CD4-positive, alpha-beta T cell (primary cell): ENCODE data around the gene CLCN2. TPM values are rescaled to one million over a fixed set of nuclear protein-coding genes. Genes with fewer than 3 reads are reported as not detected.

Experiments used
- ATAC-seq: fragments of 200-7000 bp; cut with Tn5 transposase; one replicate; pipeline ENCODE4 v1.10.0; 2022; ENCODE audit warnings: mild to moderate bottlenecking; ENCODE audit not compliant: poor library complexity
- CTCF ChIA-PET: fragments of 350-600 bp; sonication (Branson Sonifier 250); formaldehyde crosslinking; loops from one replicate; lab custom pipeline; 2021; ENCODE audit warnings: antibody characterized with exemption, inconsistent platforms; lab: Charles Lee
- POLR2A ChIA-PET: fragments of 350-600 bp; sonication (Branson Sonifier 250); formaldehyde crosslinking; loops from one replicate; lab custom pipeline; 2021; ENCODE audit warnings: antibody characterized with exemption, inconsistent platforms; lab: Charles Lee
- DNase-seq, 14 experiments: peaks; one replicate each; pipeline ENCODE4 v3.0.0-alpha.2; 2013 to 2020; ENCODE audit warnings: mixed read lengths in 2 of 14
- H3K27ac ChIP-seq, 2 donors: one replicate each; pipeline versions ENCODE4 v1.5.1 to v1.7.0; 2013; ENCODE audit warnings: low read length in 2 of 2, low read depth in 1 of 2, mild to moderate bottlenecking in 1 of 2
- H3K27me3 ChIP-seq, 2 experiments: 1 replicate in 1 of 2; 2 replicates in 1 of 2; pipeline versions ENCODE4 v1.6.1 to v1.7.0; 2013; ENCODE audit warnings: low read length in 2 of 2, control low read depth in 1 of 2, mild to moderate bottlenecking in 1 of 2, moderate library complexity in 1 of 2; ENCODE audit not compliant: insufficient read depth in 2 of 2, control insufficient read depth in 1 of 2
- H3K36me3 ChIP-seq: one replicate; pipeline ENCODE4 v1.6.1; 2013; ENCODE audit warnings: low read length, control low read depth; ENCODE audit not compliant: insufficient read depth
- H3K4me1 ChIP-seq: one replicate; pipeline ENCODE4 v1.6.1; 2013; ENCODE audit warnings: low read length, control low read depth; ENCODE audit not compliant: insufficient read depth
- H3K4me3 ChIP-seq: one replicate; pipeline ENCODE4 v1.5.1; 2013; ENCODE audit warnings: mild to moderate bottlenecking, low read length, moderate library complexity
- H3K9me3 ChIP-seq, 2 experiments: 1 replicate in 1 of 2; 2 replicates in 1 of 2; pipeline versions ENCODE4 v1.6.1 to v1.7.0; 2013; ENCODE audit warnings: low read length in 2 of 2, mild to moderate bottlenecking in 2 of 2, control low read depth in 1 of 2, moderate library complexity in 1 of 2; ENCODE audit not compliant: control insufficient read depth in 1 of 2, insufficient read depth in 1 of 2
- H3K27ac Mint-ChIP-seq: one replicate; pipeline ENCODE4 v1.8.0; 2020; ENCODE audit warnings: mixed read lengths
- H3K27me3 Mint-ChIP-seq: one replicate; pipeline ENCODE4 v1.8.0; 2021; ENCODE audit warnings: mixed read lengths
- H3K36me3 Mint-ChIP-seq: one replicate; pipeline ENCODE4 v1.8.0; 2021; ENCODE audit warnings: low read depth, mixed read lengths
- H3K4me1 Mint-ChIP-seq: one replicate; pipeline ENCODE4 v1.8.0; 2021; ENCODE audit warnings: low read depth, mixed read lengths
- H3K4me3 Mint-ChIP-seq: one replicate; pipeline ENCODE4 v1.8.0; 2020; ENCODE audit warnings: mild to moderate bottlenecking, mixed read lengths
- H3K9me3 Mint-ChIP-seq: one replicate; pipeline ENCODE4 v1.8.0; 2020; ENCODE audit warnings: mixed read lengths
- intact Hi-C, 2 experiments: fragments of 100-400 bp; cut with DNase I in 1 of 2; cut with micrococcal nuclease in 1 of 2; formaldehyde crosslinking; loops; one replicate each; pipeline versions ENCODE4 v1.15.1 to v1.9.0; 2023 to 2025; cut with DNase I, micrococcal nuclease
- total RNA-seq, 174 experiments: library from RNA in 2 of 174; stranded (reverse) in 2 of 174; gene quantifications; one replicate each; pipeline ENCODE4 v1.2.3 and lab custom pipeline; 2021 to 2026
- TF ChIP-seq, protein P1 (sequence below): fragments of 200-600 bp; IDR thresholded peaks from one replicate; pipeline ENCODE4 v1.8.0; 2022; ENCODE audit warnings: antibody characterized with exemption, mild to moderate bottlenecking

CLCN2 gene
- total RNA-seq, 2 experiments from 2014 or later, result 3.2 to 3.5 TPM

DNA sequence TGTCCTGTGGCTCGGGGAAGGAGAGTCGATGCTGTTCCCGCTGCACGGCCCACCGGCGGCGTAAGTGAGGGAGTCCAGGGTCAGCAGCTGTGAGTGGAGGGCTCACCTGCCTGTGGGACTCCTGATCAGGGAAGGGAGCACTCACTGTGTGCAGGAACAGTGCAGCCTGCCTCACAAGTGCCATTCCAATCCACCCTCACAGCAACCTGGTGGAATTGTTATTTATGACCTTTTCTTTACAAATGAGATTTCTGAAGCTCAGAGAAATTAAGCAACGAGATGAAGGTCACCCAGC is 27.5 kb upstream of the CLCN2 start:
- H3K4me1 Mint-ChIP-seq, result no peaks in the 10 kb centered on the region
- Histone ChIP-seq H3K27me3 (peaks cover 6 to 10% of the 10 kb centered on the region in 2 experiments), H3K9me3 (no peaks in the 10 kb centered on the region), H3K4me1 (no peaks in the 10 kb centered on the region), H3K27ac (no peak overlapping the region), H3K36me3 (no peaks in the 10 kb centered on the region), H3K4me3 (no peak overlapping the region)
- no peaks in the 10 kb centered on the region for H3K36me3 Mint-ChIP-seq
- intact Hi-C loops, result no loop called here
- no peak overlapping the region for H3K4me3 Mint-ChIP-seq
- DNase-seq (no peak), ATAC-seq (no peak)
- H3K9me3 Mint-ChIP-seq, result no peaks in the 10 kb centered on the region
- CTCF ChIA-PET, result no interaction called here
- TF ChIP-seq, protein P1, sequence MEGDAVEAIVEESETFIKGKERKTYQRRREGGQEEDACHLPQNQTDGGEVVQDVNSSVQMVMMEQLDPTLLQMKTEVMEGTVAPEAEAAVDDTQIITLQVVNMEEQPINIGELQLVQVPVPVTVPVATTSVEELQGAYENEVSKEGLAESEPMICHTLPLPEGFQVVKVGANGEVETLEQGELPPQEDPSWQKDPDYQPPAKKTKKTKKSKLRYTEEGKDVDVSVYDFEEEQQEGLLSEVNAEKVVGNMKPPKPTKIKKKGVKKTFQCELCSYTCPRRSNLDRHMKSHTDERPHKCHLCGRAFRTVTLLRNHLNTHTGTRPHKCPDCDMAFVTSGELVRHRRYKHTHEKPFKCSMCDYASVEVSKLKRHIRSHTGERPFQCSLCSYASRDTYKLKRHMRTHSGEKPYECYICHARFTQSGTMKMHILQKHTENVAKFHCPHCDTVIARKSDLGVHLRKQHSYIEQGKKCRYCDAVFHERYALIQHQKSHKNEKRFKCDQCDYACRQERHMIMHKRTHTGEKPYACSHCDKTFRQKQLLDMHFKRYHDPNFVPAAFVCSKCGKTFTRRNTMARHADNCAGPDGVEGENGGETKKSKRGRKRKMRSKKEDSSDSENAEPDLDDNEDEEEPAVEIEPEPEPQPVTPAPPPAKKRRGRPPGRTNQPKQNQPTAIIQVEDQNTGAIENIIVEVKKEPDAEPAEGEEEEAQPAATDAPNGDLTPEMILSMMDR, result no peak
- H3K27me3 Mint-ChIP-seq, result peaks cover 62% of the 10 kb centered on the region
- POLR2A ChIA-PET, result no interaction called here
- no peak overlapping the region for H3K27ac Mint-ChIP-seq

DNA sequence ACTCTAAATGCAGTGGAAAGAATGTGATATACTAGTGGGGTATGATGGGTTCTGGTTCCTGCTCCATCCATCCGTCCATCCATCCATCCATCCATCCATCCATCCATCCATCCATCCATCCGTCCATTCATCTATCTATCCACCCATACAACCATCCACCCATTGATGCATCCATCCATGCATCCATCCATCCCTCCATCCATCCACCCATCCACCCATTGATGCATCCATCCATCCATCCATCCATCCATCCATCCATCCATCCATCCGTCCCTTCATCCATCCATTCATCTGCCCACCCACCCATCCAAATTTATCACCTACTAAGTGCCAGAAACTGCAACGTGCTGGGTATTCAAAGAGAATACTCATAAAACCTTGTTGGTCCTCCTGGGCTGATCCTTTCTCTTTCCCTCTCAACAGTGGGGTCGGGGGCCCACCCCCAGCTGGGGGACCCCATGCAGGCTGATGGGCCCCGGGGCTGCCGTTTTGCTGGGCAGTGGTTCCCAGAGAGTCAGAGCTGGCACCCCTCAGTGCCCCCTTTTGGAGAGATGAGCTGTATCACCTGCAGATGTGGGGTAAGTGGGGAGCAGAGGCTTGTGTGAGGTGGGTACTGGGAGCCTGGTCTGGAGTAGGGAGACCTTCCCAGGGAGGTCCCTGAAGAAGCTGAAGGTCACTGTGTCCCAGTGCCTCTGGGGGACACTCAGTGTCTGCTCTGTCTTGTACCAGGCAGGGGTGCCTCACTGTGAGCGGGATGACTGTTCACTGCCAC is 26.9 kb upstream of the CLCN2 start:
- Mint-ChIP-seq H3K36me3 (no peaks in the 10 kb centered on the region), H3K4me3 (no peak overlapping the region), H3K4me1 (no peaks in the 10 kb centered on the region), H3K27me3 (peaks cover 65% of the 10 kb centered on the region), H3K9me3 (no peaks in the 10 kb centered on the region), H3K27ac (no peak overlapping the region)
- Histone ChIP-seq H3K4me3 (no peak overlapping the region), H3K4me1 (no peaks in the 10 kb centered on the region), H3K27ac (no peak overlapping the region), H3K9me3 (no peaks in the 10 kb centered on the region), H3K27me3 (peaks cover 8 to 10% of the 10 kb centered on the region in 2 experiments), H3K36me3 (no peaks in the 10 kb centered on the region)
- TF ChIP-seq, protein P1, result no peak
- intact Hi-C loops, result no loop called here
- ATAC-seq, result no peak
- CTCF ChIA-PET, result no interaction called here
- POLR2A ChIA-PET, result no interaction called here
- no peak for DNase-seq

DNA sequence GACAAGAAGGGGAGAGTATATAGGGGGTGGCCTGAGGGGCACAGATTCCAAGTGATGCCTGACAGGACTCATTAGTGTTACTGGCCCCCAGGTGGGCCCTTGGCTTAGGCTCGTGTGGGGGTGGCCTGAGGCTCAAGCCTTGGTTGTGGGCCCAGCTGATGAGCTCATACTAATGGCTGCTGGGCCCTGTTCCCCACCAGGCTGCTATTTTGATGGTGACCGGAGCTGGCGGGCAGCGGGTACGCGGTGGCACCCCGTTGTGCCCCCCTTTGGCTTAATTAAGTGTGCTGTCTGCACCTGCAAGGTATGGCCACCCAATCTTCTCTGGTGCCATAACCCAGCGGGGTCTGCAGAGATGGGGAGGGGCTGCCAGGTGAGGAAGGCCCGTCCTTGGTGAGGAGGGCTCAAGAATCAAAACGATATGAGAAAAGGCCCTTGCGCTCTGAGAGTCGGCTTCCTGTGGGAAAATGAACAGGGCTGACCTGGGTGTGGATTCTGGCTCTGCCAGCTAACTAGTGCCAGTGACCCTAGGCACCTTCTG is 25.8 kb upstream of the CLCN2 start:
- no peaks in the 10 kb centered on the region for H3K9me3 Mint-ChIP-seq
- Histone ChIP-seq H3K4me1 (no peaks in the 10 kb centered on the region), H3K36me3 (no peaks in the 10 kb centered on the region), H3K27me3 (peaks cover 19 to 21% of the 10 kb centered on the region in 2 experiments), H3K9me3 (no peaks in the 10 kb centered on the region), H3K27ac (no peak overlapping the region), H3K4me3 (no peak overlapping the region)
- no peaks in the 10 kb centered on the region for H3K36me3 Mint-ChIP-seq
- ATAC-seq (no peak), DNase-seq (no peak)
- H3K27me3 Mint-ChIP-seq, result peaks cover 75% of the 10 kb centered on the region
- no peak overlapping the region for H3K4me3 Mint-ChIP-seq
- H3K4me1 Mint-ChIP-seq, result no peaks in the 10 kb centered on the region
- H3K27ac Mint-ChIP-seq, result no peak overlapping the region
- POLR2A ChIA-PET, result no interaction called here
- CTCF ChIA-PET, result no interaction called here
- intact Hi-C loops, result no loop called here
- TF ChIP-seq, protein P1, result no peak
